NB4 (cell line): ENCODE data around the gene PLAGL2.

Experiments
- POLR2A ChIP-seq: IDR thresholded peaks from 2 replicates; pipeline ENCODE4 v1.6.1; 2011; ENCODE audit warnings: mild to moderate bottlenecking; ENCODE audit not compliant: insufficient read length; ENCODE audit errors: extremely low read depth
- TF ChIP-seq, protein P1 (sequence below): IDR thresholded peaks from one replicate; pipeline ENCODE4 v1.5.1; 2012; ENCODE audit warnings: low read depth, low read length
- TF ChIP-seq, protein P2 (sequence below): IDR thresholded peaks from 2 replicates; pipeline ENCODE4 v1.6.1; 2011; ENCODE audit warnings: low read depth, low read length

DNA sequence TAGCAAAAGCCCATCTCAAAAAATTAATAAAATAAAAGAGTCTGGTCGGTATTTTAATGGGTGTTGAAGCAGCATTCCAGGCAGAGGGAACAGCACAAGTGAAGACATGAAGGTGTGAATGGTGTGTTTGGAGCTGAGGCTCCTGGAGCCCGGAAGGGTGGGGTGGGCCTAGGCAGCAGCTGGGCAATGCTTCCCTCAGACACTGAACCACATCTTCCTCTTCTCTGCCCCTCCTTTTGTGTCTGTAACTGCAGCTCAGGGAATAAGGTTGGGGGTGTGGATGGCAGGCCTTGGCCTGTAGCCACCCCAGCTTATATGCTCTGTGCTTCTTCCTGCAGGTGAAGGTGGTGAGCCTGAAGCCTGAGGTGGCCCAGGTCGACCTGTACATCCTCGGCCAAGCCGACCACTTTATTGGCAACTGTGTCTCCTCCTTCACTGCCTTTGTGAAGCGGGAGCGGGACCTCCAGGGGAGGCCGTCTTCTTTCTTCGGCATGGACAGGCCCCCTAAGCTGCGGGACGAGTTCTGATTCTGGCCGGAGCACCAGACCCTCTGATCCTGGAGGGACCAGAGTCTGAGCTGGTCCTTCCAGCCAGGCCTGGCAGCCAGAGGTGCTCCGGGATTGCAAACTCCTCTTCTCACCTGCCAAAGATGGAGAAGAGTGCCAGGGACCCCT is 26.7 kb upstream of the PLAGL2 start:
- TF ChIP-seq POLR2A, result no peak
- TF ChIP-seq, protein P1, sequence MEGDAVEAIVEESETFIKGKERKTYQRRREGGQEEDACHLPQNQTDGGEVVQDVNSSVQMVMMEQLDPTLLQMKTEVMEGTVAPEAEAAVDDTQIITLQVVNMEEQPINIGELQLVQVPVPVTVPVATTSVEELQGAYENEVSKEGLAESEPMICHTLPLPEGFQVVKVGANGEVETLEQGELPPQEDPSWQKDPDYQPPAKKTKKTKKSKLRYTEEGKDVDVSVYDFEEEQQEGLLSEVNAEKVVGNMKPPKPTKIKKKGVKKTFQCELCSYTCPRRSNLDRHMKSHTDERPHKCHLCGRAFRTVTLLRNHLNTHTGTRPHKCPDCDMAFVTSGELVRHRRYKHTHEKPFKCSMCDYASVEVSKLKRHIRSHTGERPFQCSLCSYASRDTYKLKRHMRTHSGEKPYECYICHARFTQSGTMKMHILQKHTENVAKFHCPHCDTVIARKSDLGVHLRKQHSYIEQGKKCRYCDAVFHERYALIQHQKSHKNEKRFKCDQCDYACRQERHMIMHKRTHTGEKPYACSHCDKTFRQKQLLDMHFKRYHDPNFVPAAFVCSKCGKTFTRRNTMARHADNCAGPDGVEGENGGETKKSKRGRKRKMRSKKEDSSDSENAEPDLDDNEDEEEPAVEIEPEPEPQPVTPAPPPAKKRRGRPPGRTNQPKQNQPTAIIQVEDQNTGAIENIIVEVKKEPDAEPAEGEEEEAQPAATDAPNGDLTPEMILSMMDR, result no peak
- TF ChIP-seq, protein P2, sequence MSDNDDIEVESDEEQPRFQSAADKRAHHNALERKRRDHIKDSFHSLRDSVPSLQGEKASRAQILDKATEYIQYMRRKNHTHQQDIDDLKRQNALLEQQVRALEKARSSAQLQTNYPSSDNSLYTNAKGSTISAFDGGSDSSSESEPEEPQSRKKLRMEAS, result no peak
